Loucy (cell line): ENCODE data around the gene AK4.

Source experiments
- EZH2phosphoT487 ChIP-seq: fragments of 200-600 bp; IDR thresholded peaks from 2 replicates; pipeline ENCODE4 v1.6.1; 2018; ENCODE audit warnings: antibody characterized with exemption, mild to moderate bottlenecking, moderate library complexity, borderline replicate concordance
- TF ChIP-seq, protein P1 (sequence below): fragments of 200-600 bp; sonication (generic); conservative IDR thresholded peaks from 2 replicates; pipeline ENCODE4 v1.5.1; 2014; ENCODE audit warnings: mild to moderate bottlenecking, antibody characterized with exemption, low read length

GRCh38 chr1:65238010-65238409 lies 90.0 kb downstream of the AK4 start:
- no peak for TF ChIP-seq EZH2phosphoT487
- TF ChIP-seq, protein P1, sequence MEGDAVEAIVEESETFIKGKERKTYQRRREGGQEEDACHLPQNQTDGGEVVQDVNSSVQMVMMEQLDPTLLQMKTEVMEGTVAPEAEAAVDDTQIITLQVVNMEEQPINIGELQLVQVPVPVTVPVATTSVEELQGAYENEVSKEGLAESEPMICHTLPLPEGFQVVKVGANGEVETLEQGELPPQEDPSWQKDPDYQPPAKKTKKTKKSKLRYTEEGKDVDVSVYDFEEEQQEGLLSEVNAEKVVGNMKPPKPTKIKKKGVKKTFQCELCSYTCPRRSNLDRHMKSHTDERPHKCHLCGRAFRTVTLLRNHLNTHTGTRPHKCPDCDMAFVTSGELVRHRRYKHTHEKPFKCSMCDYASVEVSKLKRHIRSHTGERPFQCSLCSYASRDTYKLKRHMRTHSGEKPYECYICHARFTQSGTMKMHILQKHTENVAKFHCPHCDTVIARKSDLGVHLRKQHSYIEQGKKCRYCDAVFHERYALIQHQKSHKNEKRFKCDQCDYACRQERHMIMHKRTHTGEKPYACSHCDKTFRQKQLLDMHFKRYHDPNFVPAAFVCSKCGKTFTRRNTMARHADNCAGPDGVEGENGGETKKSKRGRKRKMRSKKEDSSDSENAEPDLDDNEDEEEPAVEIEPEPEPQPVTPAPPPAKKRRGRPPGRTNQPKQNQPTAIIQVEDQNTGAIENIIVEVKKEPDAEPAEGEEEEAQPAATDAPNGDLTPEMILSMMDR: no peak
